MM.1S (cell line): ENCODE data around the gene DSN1.

ENCODE experiments used
- DNase-seq: peaks from one replicate; pipeline ENCODE4 v3.0.0-alpha.2; 2015
- H2AFZ ChIP-seq: fragments of 300-600 bp; sonication (generic); 2 replicates; pipeline ENCODE4 v1.6.0; 2016; ENCODE audit warnings: antibody characterized with exemption, low read length
- H3F3A ChIP-seq: fragments of 300-600 bp; sonication (generic); 2 replicates; pipeline ENCODE4 v1.6.1; 2016; ENCODE audit warnings: mild to moderate bottlenecking, antibody characterized with exemption, low read length, moderate library complexity, mixed read lengths; ENCODE audit not compliant: insufficient read depth
- H3K27ac ChIP-seq: fragments of 300-600 bp; sonication (generic); 2 replicates; pipeline ENCODE4 v1.5.1; 2016; ENCODE audit warnings: mild to moderate bottlenecking, low read length
- H3K27me3 ChIP-seq: fragments of 300-600 bp; sonication (generic); replicated peaks from 2 replicates; pipeline ENCODE4 v1.6.0; 2016; ENCODE audit warnings: low read length; ENCODE audit not compliant: insufficient read depth
- H3K36me3 ChIP-seq: fragments of 300-600 bp; sonication (generic); replicated peaks from 2 replicates; pipeline ENCODE4 v1.6.1; 2016; ENCODE audit warnings: mild to moderate bottlenecking, low read length, mixed read lengths; ENCODE audit not compliant: insufficient read depth
- H3K4me1 ChIP-seq: fragments of 300-600 bp; sonication (generic); 2 replicates; pipeline ENCODE4 v1.6.1; 2016; ENCODE audit warnings: low read length, mixed read lengths
- H3K4me2 ChIP-seq: fragments of 300-600 bp; sonication (generic); 2 replicates; pipeline ENCODE4 v1.6.0; 2016; ENCODE audit warnings: low read depth, low read length
- H3K4me3 ChIP-seq: fragments of 300-600 bp; sonication (generic); 2 replicates; pipeline ENCODE4 v1.5.1; 2016; ENCODE audit warnings: low read length, mixed read lengths
- H3K79me2 ChIP-seq: fragments of 300-600 bp; sonication (generic); 2 replicates; pipeline ENCODE4 v1.6.1; 2016; ENCODE audit warnings: mixed run types, low read length, mixed read lengths
- H3K9ac ChIP-seq: fragments of 300-600 bp; sonication (generic); 2 replicates; pipeline ENCODE4 v1.6.1; 2016; ENCODE audit warnings: low read length, mixed read lengths
- H3K9me2 ChIP-seq: fragments of 300-600 bp; sonication (generic); replicated peaks from 2 replicates; pipeline ENCODE4 v1.6.1; 2016; ENCODE audit warnings: mild to moderate bottlenecking, low read length, mixed read lengths; ENCODE audit not compliant: insufficient read depth
- H3K9me3 ChIP-seq: fragments of 300-600 bp; sonication (generic); replicated peaks from 2 replicates; pipeline ENCODE4 v1.6.1; 2016; ENCODE audit warnings: mild to moderate bottlenecking, low read length, mixed read lengths; ENCODE audit not compliant: insufficient read depth
- H4K20me1 ChIP-seq: fragments of 300-600 bp; sonication (generic); 2 replicates; pipeline ENCODE4 v1.6.1; 2016; ENCODE audit warnings: mild to moderate bottlenecking, low read length, moderate library complexity, mixed read lengths; ENCODE audit not compliant: insufficient read depth
- EZH2 ChIP-seq: fragments of 300-600 bp; sonication (generic); optimal IDR thresholded peaks from 2 replicates; pipeline ENCODE3; 2017; ENCODE audit warnings: low read depth, mild to moderate bottlenecking, antibody characterized with exemption, low read length, mixed read lengths
- EZH2phosphoT487 ChIP-seq: fragments of 300-600 bp; sonication (generic); IDR thresholded peaks from 2 replicates; pipeline ENCODE4 v1.6.1; 2018; ENCODE audit warnings: antibody characterized with exemption, low read length
- TF ChIP-seq, protein P1 (sequence below): fragments of 300-600 bp; sonication (generic); IDR thresholded peaks from 2 replicates; pipeline ENCODE4 v1.5.1; 2016; ENCODE audit warnings: antibody characterized with exemption, low read length, mixed read lengths

Gene DSN1

GRCh38 chr20:36820928-36821327 is 47.4 kb upstream of the DSN1 start:
- H3K79me2 ChIP-seq = no peaks in the 10 kb centered on the region
- no peaks in the 10 kb centered on the region for H3K9me3 ChIP-seq
- no peak overlapping the region for H3K9ac ChIP-seq
- H2AFZ ChIP-seq = no peak overlapping the region
- peaks cover 20% of the 10 kb centered on the region for H3K4me1 ChIP-seq
- no peaks in the 10 kb centered on the region for H3K27me3 ChIP-seq
- no peaks in the 10 kb centered on the region for H3K9me2 ChIP-seq
- TF ChIP-seq EZH2phosphoT487 (no peak), EZH2 (no peak)
- TF ChIP-seq, protein P1, sequence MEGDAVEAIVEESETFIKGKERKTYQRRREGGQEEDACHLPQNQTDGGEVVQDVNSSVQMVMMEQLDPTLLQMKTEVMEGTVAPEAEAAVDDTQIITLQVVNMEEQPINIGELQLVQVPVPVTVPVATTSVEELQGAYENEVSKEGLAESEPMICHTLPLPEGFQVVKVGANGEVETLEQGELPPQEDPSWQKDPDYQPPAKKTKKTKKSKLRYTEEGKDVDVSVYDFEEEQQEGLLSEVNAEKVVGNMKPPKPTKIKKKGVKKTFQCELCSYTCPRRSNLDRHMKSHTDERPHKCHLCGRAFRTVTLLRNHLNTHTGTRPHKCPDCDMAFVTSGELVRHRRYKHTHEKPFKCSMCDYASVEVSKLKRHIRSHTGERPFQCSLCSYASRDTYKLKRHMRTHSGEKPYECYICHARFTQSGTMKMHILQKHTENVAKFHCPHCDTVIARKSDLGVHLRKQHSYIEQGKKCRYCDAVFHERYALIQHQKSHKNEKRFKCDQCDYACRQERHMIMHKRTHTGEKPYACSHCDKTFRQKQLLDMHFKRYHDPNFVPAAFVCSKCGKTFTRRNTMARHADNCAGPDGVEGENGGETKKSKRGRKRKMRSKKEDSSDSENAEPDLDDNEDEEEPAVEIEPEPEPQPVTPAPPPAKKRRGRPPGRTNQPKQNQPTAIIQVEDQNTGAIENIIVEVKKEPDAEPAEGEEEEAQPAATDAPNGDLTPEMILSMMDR = no peak
- no peak overlapping the region for H3K27ac ChIP-seq
- no peak for DNase-seq
- 0 out of 2 replicates have a peak, but pooled peaks cover 9% of the 10 kb centered on the region for H3F3A ChIP-seq
- no peak overlapping the region for H3K4me2 ChIP-seq
- no peak overlapping the region for H3K4me3 ChIP-seq
- H3K36me3 ChIP-seq = no peaks in the 10 kb centered on the region
- no peaks in the 10 kb centered on the region for H4K20me1 ChIP-seq

GRCh38 chr20:36820073-36820472 is 46.5 kb upstream of the DSN1 start:
- Histone ChIP-seq H3K9ac (no peak overlapping the region), H3K27me3 (no peaks in the 10 kb centered on the region), H3K4me2 (peak overlapping the region; percentile 44), H4K20me1 (no peaks in the 10 kb centered on the region), H3K4me1 (peaks cover 20% of the 10 kb centered on the region), H3K79me2 (no peaks in the 10 kb centered on the region), H3K9me2 (no peaks in the 10 kb centered on the region), H2AFZ (peak overlapping the region; percentile 24; the same call in 1 of the 2 replicates), H3K36me3 (no peaks in the 10 kb centered on the region), H3F3A (0 out of 2 replicates have a peak, but pooled peaks cover 9% of the 10 kb centered on the region), H3K9me3 (no peaks in the 10 kb centered on the region), H3K27ac (peak overlapping the region; percentile 36; the same call in 1 of the 2 replicates), H3K4me3 (no peak overlapping the region)
- no peak for DNase-seq
- TF ChIP-seq EZH2 = no peak

DNA sequence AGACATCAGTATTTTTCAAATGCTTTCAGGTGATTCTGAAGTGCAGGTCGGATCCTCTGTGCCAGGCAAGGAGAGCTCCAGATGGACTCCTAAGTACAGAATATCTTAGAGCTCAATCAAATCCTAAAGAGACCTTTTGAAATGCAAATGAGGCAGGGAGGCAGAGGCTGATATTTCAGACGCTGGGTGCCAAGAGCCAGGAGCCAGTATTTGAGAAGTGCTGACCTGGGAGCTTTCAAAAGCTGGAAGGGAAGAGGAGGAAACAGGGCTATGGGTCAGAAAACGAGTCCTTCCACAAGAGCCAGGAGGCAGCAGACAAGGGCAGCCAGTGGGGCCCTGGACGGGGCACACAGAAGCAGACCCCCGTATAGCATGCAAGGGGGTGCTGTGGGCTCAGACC is 46.1 kb upstream of the DSN1 start:
- H3K36me3 ChIP-seq = no peaks in the 10 kb centered on the region
- TF ChIP-seq, protein P1 = no peak
- 0 out of 2 replicates have a peak, but pooled peaks cover 9% of the 10 kb centered on the region for H3F3A ChIP-seq
- peaks cover 20% of the 10 kb centered on the region for H3K4me1 ChIP-seq
- H3K9ac ChIP-seq = no peak overlapping the region
- H4K20me1 ChIP-seq = no peaks in the 10 kb centered on the region
- no peaks in the 10 kb centered on the region for H3K9me2 ChIP-seq
- peak overlapping the region; percentile 44 for H3K4me2 ChIP-seq
- DNase-seq = peak; percentile 49
- peak overlapping the region; percentile 36; the same call in 1 of the 2 replicates for H3K27ac ChIP-seq
- H3K27me3 ChIP-seq = no peaks in the 10 kb centered on the region
- no peaks in the 10 kb centered on the region for H3K9me3 ChIP-seq
- H3K4me3 ChIP-seq = no peak overlapping the region
- no peaks in the 10 kb centered on the region for H3K79me2 ChIP-seq
- H2AFZ ChIP-seq = peak overlapping the region; percentile 24; the same call in 1 of the 2 replicates

- Histone ChIP-seq H3F3A (0 out of 2 replicates have a peak, but pooled peaks cover 9% of the 10 kb centered on the region), H3K9me2 (no peaks in the 10 kb centered on the region), H3K36me3 (no peaks in the 10 kb centered on the region), H2AFZ (no peak overlapping the region), H4K20me1 (no peaks in the 10 kb centered on the region), H3K79me2 (no peaks in the 10 kb centered on the region), H3K4me2 (no peak overlapping the region), H3K27me3 (no peaks in the 10 kb centered on the region), H3K27ac (no peak overlapping the region), H3K4me3 (no peak overlapping the region), H3K9ac (no peak overlapping the region), H3K9me3 (no peaks in the 10 kb centered on the region), H3K4me1 (peaks cover 20% of the 10 kb centered on the region)
- TF ChIP-seq, protein P1 = no peak
- TF ChIP-seq EZH2 (no peak), EZH2phosphoT487 (no peak)
- no peak for DNase-seq
Observed at GRCh38 chr20:36818861-36819260, 45.3 kb upstream of the DSN1 start.
